RWPE1 (cell line): ENCODE results near the gene AP3D1.
A peak's percentile ranks its signal among the peaks of the same experiment; 100 is the strongest.

ENCODE experiments used
- CTCF ChIA-PET: fragments of 350-600 bp; sonication (Branson Sonifier 250); formaldehyde crosslinking; extraction: SDS; loops from one replicate; lab custom pipeline; 2021; lab: Yijun Ruan, JAX
- POLR2A ChIA-PET: fragments of 400-600 bp; formaldehyde crosslinking; extraction: SDS; loops from one replicate; lab custom pipeline; 2020; ENCODE audit warnings: antibody characterized with exemption; ENCODE audit not compliant: low non-redundant PET; lab: Yijun Ruan, JAX
- DNase-seq: peaks from one replicate; pipeline ENCODE4 v3.0.0; 2012; ENCODE audit warnings: low spot score
- H3K27ac ChIP-seq: fragments of 450-650 bp; 2 replicates; pipeline ENCODE4 v1.5.1; 2017
- TF ChIP-seq, protein P1 (sequence below): fragments of 450-650 bp; conservative IDR thresholded peaks from 2 replicates; pipeline ENCODE4 v1.5.1; 2017; ENCODE audit warnings: low read depth, mild to moderate bottlenecking

Gene AP3D1

DNA sequence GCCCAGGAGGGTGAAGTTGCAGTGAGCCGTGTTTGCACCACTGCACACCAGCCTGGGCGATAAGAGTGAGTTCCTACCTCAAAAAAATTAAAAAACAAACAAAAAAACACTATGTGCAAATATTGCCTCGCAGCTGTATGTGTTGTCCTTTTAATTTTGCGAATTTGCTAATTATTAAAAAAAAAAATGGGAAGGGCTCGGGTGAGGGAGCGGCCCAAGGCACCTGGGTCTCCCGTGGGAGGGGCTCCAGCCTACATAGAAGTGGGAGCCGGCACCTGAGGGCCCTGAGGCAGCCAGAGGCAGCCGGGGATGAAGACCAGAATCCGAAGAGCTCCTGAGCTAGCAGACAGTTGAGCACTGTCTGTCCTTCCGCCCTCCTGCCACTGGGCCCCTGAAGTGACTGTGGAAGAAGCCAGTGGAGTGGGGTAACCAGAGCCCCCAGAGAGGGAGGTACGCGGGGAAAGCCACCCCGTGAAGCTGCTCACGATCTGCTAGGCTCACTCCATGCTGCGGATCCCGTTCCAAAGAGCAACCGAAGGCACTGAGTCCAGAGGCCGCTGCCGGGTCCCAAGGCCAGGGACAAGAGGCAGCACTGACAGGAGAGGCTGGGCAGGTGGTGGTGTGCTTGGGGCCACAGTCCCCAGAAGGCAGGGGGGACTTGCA lies 48.2 kb downstream of the AP3D1 start:
- H3K27ac ChIP-seq: peak overlapping the region; percentile 19
- CTCF ChIA-PET: interaction anchor here (0.6 kb wide), 1 partner anchor 217 kb away, joined by 4 read pairs; no protein-coding TSS in a partner anchor
- POLR2A ChIA-PET: no interaction called here
- DNase-seq: no peak
- TF ChIP-seq, protein P1, sequence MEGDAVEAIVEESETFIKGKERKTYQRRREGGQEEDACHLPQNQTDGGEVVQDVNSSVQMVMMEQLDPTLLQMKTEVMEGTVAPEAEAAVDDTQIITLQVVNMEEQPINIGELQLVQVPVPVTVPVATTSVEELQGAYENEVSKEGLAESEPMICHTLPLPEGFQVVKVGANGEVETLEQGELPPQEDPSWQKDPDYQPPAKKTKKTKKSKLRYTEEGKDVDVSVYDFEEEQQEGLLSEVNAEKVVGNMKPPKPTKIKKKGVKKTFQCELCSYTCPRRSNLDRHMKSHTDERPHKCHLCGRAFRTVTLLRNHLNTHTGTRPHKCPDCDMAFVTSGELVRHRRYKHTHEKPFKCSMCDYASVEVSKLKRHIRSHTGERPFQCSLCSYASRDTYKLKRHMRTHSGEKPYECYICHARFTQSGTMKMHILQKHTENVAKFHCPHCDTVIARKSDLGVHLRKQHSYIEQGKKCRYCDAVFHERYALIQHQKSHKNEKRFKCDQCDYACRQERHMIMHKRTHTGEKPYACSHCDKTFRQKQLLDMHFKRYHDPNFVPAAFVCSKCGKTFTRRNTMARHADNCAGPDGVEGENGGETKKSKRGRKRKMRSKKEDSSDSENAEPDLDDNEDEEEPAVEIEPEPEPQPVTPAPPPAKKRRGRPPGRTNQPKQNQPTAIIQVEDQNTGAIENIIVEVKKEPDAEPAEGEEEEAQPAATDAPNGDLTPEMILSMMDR: no peak

DNA sequence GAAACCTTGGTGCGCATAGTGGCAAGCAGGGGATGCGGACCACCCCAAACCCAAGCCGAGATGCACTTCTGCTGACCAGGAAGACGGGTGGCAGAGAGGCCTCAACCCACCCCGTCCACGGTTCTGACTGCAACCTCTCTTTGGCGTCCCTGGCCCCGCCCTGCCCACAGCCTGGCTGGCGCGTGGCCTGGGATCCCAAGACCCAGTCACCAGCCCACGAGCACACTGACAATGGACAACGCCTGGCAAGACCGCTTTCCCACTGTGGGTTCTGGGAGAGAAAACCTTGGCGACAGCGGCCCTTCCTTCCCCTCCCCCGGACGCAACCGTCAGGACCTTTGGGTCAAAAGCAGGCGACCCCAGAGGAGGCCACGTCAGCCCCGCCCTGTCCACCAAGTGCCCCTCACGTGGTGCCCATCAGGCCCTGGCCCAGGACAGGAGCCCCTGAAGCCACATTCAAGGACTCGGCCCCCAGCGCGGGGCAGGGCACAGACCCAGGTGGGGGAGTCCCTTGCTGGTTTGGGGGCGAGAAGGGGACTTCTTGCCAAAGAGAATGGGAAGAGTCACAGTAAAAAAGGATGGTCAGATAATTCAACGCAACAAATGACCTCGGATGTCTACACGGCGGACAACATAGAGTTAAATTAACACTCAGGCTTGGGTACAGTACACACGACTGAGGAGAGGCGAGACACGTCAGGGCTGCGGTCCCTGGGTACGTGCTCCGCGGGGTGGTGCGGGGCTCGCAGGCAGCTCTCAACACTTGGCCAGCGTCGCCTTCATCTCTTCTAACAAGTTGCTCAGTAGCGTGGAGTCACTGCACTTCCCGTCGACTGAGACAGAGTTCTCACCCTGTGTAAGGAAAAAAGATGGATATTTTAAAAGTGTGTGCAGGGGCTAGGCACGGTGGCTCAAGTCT lies 49.7 kb downstream of the AP3D1 start:
- ChIA-PET CTCF (no interaction called here), POLR2A (no interaction called here)
- TF ChIP-seq, protein P1: no peak
- H3K27ac ChIP-seq: peak overlapping the region; percentile 19
- no peak for DNase-seq

DNA sequence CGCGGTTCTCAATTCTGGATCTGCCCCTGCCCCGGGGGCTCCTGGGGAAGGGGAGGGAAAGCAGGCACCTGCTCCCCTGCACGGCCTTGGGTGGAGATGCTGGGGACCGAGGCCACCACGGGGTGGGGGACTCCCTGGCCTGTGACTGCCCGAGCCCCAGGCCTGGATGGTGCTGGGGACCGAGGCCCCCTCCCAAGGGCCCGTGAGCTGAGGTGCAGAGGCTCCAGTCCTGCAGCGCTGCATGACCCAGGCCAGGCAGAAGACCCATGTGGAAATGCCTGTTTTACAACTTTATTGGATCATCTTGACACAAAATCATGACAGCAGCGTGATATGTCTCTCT lies 50.7 kb downstream of the AP3D1 start:
- H3K27ac ChIP-seq: peak overlapping the region; percentile 6; the same call in 1 of the 2 replicates
- ChIA-PET CTCF (no interaction called here), POLR2A (no interaction called here)
- TF ChIP-seq, protein P1: no peak
- no peak for DNase-seq

DNA sequence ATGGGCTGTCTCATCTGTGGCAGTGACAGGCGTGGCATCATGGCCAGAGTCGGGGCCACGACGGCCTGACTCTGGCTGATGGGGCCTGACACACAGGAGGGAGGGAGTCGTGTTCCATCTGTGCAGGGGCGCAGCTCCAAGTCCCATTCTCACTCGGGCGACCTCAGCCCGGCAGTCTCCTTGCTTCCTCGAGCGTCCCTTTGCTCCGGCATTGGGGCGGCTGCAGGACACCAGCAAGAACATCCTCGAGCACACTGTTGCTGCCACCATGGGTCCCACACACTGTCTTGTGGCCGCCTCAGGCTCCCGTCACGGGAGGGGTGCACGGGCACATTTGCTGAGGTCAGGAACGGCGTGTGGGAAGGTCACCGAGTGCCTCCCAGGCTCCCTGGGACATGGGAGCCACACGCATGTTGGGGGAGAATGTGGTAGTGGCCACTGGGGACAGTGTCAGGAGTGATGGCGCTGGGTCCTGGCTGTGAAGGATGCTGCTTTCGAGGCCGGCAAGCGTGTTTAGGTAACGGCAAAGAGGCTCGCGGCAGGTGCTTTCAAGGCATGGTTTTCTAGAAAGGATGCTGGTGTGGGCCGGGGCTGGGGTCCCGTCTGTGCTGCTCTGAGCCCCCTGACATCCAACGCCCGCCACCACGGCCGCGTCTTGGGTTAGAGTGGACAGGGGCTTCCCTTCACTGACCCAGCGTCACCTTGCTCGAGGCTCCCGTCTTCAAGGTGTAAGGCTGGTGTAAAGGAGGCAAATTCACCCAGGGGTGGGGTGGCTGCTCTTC lies 51.2 kb downstream of the AP3D1 start:
- ChIA-PET POLR2A (no interaction called here), CTCF (no interaction called here)
- TF ChIP-seq, protein P1: no peak
- peak overlapping the region; percentile 98 for H3K27ac ChIP-seq
- DNase-seq: no peak

DNA sequence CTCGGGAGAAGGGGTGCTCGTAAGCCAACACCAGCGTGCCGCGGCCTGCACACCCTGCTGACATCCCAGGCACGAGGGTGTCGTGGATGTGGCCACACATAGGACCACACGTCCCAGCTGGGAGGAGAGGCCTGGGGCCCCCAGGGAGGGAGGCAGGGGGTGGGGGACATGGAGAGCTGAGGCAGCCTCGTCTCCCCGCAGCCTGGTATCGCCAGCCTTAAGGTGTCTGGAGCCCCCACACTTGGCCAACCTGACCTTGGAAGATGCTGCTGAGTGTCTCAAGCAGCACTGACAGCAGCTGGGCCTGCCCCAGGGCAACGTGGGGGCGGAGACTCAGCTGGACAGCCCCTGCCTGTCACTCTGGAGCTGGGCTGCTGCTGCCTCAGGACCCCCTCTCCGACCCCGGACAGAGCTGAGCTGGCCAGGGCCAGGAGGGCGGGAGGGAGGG lies 52.3 kb downstream of the AP3D1 start:
- DNase-seq: no peak
- H3K27ac ChIP-seq: peak overlapping the region; percentile 98
- TF ChIP-seq, protein P1: no peak
- ChIA-PET POLR2A (no interaction called here), CTCF (no interaction called here)

DNA sequence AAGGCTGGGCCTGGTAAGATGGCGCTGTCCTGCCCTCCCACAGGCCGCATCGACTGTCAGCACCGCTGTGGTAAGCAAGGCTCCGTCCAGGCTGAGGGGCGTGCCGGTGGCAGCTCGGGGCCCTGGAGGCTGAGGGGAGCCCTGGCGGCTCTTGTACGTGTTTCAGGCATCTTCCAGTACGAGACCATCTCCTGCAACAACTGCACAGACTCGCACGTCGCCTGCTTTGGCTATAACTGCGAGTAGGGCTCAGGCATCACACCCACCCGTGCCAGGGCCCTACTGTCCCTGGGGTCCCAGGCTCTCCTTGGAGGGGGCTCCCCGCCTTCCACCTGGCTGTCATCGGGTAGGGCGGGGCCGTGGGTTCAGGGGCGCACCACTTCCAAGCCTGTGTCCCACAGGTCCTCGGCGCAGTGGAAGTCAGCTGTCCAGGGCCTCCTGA lies 53.5 kb downstream of the AP3D1 start:
- no peak for DNase-seq
- ChIA-PET POLR2A (no interaction called here), CTCF (no interaction called here)
- TF ChIP-seq, protein P1: no peak
- peak overlapping the region; percentile 98 for H3K27ac ChIP-seq
